SK-N-SH (cell line): Measurements from ENCODE around the gene ZBTB38. TPM values are rescaled to one million over a fixed set of nuclear protein-coding genes. Genes with fewer than 3 reads are reported as not detected.

Source experiments
- CTCF ChIA-PET: fragments of 300-600, 350-600 bp; formaldehyde crosslinking; extraction: SDS; loops from one replicate; lab custom pipeline; 2021; lab: Yijun Ruan, JAX
- POLR2A ChIA-PET: fragments of 350-600 bp; sonication (Branson Sonifier 250); formaldehyde crosslinking; extraction: SDS; loops from one replicate; lab custom pipeline; 2020; ENCODE audit warnings: antibody characterized with exemption, inconsistent platforms; lab: Yijun Ruan, JAX
- DNase-seq: peaks from one replicate; pipeline ENCODE4 v3.0.0; 2012
- H2AFZ ChIP-seq: fragments of 200-600 bp; sonication (generic); 2 replicates; pipeline ENCODE4 v1.8.1; 2016; ENCODE audit warnings: antibody characterized with exemption, mild to moderate bottlenecking, low read depth
- H3F3A ChIP-seq: fragments of 200-600 bp; sonication (generic); replicated peaks from 2 replicates; pipeline ENCODE3; 2016; ENCODE audit warnings: antibody characterized with exemption, mild to moderate bottlenecking; ENCODE audit not compliant: insufficient read depth
- H3K27ac ChIP-seq, 2 experiments: fragments of 200-500 bp in 1 of 2; fragments of 200-600 bp in 1 of 2; sonication (Bioruptor generic) in 1 of 2; sonication (generic), shearing (Covaris generic) in 1 of 2; 2 replicates each; pipeline versions ENCODE4 v1.5.1 to v1.6.1; 2014 to 2016; ENCODE audit warnings: low read depth in 2 of 2, inconsistent platforms in 1 of 2, low read length in 1 of 2, mild to moderate bottlenecking in 1 of 2, mixed read lengths in 1 of 2
- H3K27me3 ChIP-seq: fragments of 200-600 bp; sonication (generic), shearing (Covaris generic); 2 replicates; pipeline ENCODE4 v1.6.1; 2016; ENCODE audit warnings: mixed run types; ENCODE audit not compliant: insufficient read depth
- H3K36me3 ChIP-seq, 2 experiments: fragments of 200-500 bp in 1 of 2; fragments of 200-600 bp in 1 of 2; sonication (Bioruptor generic) in 1 of 2; sonication (generic) in 1 of 2; replicated peaks in 1 of 2; 2 replicates each; pipeline versions ENCODE3 to v1.5.1; 2014 to 2016; ENCODE audit warnings: low read length in 1 of 2, mild to moderate bottlenecking in 1 of 2; ENCODE audit not compliant: insufficient read depth in 2 of 2, control insufficient read depth in 1 of 2
- H3K4me1 ChIP-seq, 2 experiments: fragments of 200-500 bp in 1 of 2; fragments of 200-600 bp in 1 of 2; sonication (Bioruptor generic) in 1 of 2; sonication (generic), shearing (Covaris generic) in 1 of 2; 2 replicates each; pipeline versions ENCODE4 v1.5.1 to v1.6.1; 2014 to 2016; ENCODE audit warnings: low read depth in 1 of 2, low read length in 1 of 2, mixed run types in 1 of 2; ENCODE audit not compliant: insufficient read depth in 2 of 2, control insufficient read depth in 1 of 2
- H3K4me2 ChIP-seq: fragments of 200-600 bp; sonication (generic), shearing (Covaris generic); 2 replicates; pipeline ENCODE4 v1.6.1; 2017; ENCODE audit warnings: mixed run types
- H3K4me3 ChIP-seq, 2 experiments: fragments of 200-500 bp in 1 of 2; fragments of 200-600 bp in 1 of 2; sonication (Bioruptor generic) in 1 of 2; sonication (generic), shearing (Covaris generic) in 1 of 2; 2 replicates each; pipeline versions ENCODE4 v1.5.1 to v1.8.1; 2014 to 2016; ENCODE audit warnings: low read depth in 2 of 2, inconsistent platforms in 1 of 2, low read length in 1 of 2, mild to moderate bottlenecking in 1 of 2, mixed read lengths in 1 of 2, moderate library complexity in 1 of 2
- H3K79me2 ChIP-seq: fragments of 200-600 bp; sonication (generic); 2 replicates; pipeline ENCODE4 v1.8.1; 2017; ENCODE audit warnings: mild to moderate bottlenecking; ENCODE audit not compliant: insufficient read depth
- H3K9ac ChIP-seq: fragments of 200-600 bp; sonication (generic); 2 replicates; pipeline ENCODE4 v1.6.1; 2017; ENCODE audit warnings: mixed run types
- H3K9me2 ChIP-seq: fragments of 200-600 bp; sonication (generic); 2 replicates; pipeline ENCODE4 v1.6.1; 2017; ENCODE audit warnings: mixed run types
- H3K9me3 ChIP-seq: fragments of 200-600 bp; sonication (generic); 2 replicates; pipeline ENCODE4 v1.6.1; 2017; ENCODE audit warnings: mixed run types, mild to moderate bottlenecking, moderate library complexity
- H4K20me1 ChIP-seq: fragments of 200-600 bp; sonication (generic); 2 replicates; pipeline ENCODE4 v1.6.1; 2017; ENCODE audit warnings: mild to moderate bottlenecking, mixed run types; ENCODE audit not compliant: insufficient read depth
- CHD2 ChIP-seq: fragments of 150-350 bp; IDR thresholded peaks from 2 replicates; pipeline ENCODE4 v1.6.1; 2018; ENCODE audit warnings: low read length; ENCODE audit not compliant: partially characterized antibody
- ELF1 ChIP-seq: IDR thresholded peaks from 2 replicates; pipeline ENCODE4 v1.4.0; 2012
- EP300 ChIP-seq, 2 experiments: IDR thresholded peaks; 2 replicates each; pipeline versions ENCODE4 v1.4.0 to v1.6.1; 2012; ENCODE audit warnings: borderline replicate concordance in 1 of 2, low read depth in 1 of 2, low read length in 1 of 2
- FOXM1 ChIP-seq: IDR thresholded peaks from 2 replicates; pipeline ENCODE4 v1.4.0; 2012; ENCODE audit warnings: low read depth, mild to moderate bottlenecking
- GABPA ChIP-seq: IDR thresholded peaks from 2 replicates; pipeline ENCODE4 v1.4.0; 2012; ENCODE audit warnings: low read depth, mild to moderate bottlenecking
- GATA2 ChIP-seq: sonication (generic); formaldehyde crosslinking; IDR thresholded peaks from 2 replicates; pipeline ENCODE4 v1.5.0; 2020; ENCODE audit warnings: mild to moderate bottlenecking, missing genetic modification reagents
- IRF3 ChIP-seq: fragments of 150-350 bp; IDR thresholded peaks from 2 replicates; pipeline ENCODE4 v1.6.1; 2016; ENCODE audit warnings: mild to moderate bottlenecking, low read depth, low read length
- MXI1 ChIP-seq: IDR thresholded peaks from 2 replicates; pipeline ENCODE4 v1.6.1; 2012; ENCODE audit warnings: mild to moderate bottlenecking, low read depth, low read length, improper control_type of control experiment
- NRF1 ChIP-seq: IDR thresholded peaks from 2 replicates; pipeline ENCODE4 v1.6.1; 2012; ENCODE audit warnings: low read depth, mild to moderate bottlenecking, low read length
- POLR2AphosphoS5 ChIP-seq: IDR thresholded peaks from 2 replicates; pipeline ENCODE4 v1.6.1; 2012; ENCODE audit warnings: low read depth, low read length
- RAD21 ChIP-seq: IDR thresholded peaks from 2 replicates; pipeline ENCODE4 v1.6.1; 2012; ENCODE audit warnings: mild to moderate bottlenecking, low read length
- RXRA ChIP-seq: IDR thresholded peaks from 2 replicates; pipeline ENCODE4 v1.4.0; 2012; ENCODE audit warnings: low read depth, mild to moderate bottlenecking, borderline replicate concordance
- TCF12 ChIP-seq: IDR thresholded peaks from 2 replicates; pipeline ENCODE4 v1.4.0; 2012
- TEAD4 ChIP-seq: IDR thresholded peaks from 2 replicates; pipeline ENCODE4 v1.4.0; 2012; ENCODE audit warnings: mild to moderate bottlenecking, borderline replicate concordance; ENCODE audit not compliant: insufficient read depth
- ZBTB33 ChIP-seq: IDR thresholded peaks from 2 replicates; pipeline ENCODE4 v1.4.0; 2012; ENCODE audit warnings: low read depth, borderline replicate concordance
- WGBS: methylation state at CpG from one replicate; pipeline ENCODE4 v1.1.6; 2017; ENCODE audit warnings: low lambda C conversion rate; 5-methylcytosine and 5-hydroxymethylcytosine counted together
- polyA plus RNA-seq, 3 experiments: library from polyadenylated mRNA; depleted of rRNA; stranded (reverse); fragments of >200 nt; gene quantifications; 2 replicates each; pipeline ENCODE4 v1.2.3, GENCODE V29; 2012
- TF ChIP-seq, protein P1 (sequence below): IDR thresholded peaks from 2 replicates; pipeline ENCODE4 v1.6.1; 2012; ENCODE audit warnings: mild to moderate bottlenecking, low read depth, low read length, moderate library complexity
- TF ChIP-seq, protein P2 (sequence below): IDR thresholded peaks from 2 replicates; pipeline ENCODE4 v1.4.0; 2012; ENCODE audit warnings: low read depth, borderline replicate concordance
- TF ChIP-seq, protein P3 (sequence below): fragments of 150-350 bp; IDR thresholded peaks from 2 replicates; pipeline ENCODE4 v1.6.1; 2017; ENCODE audit warnings: antibody characterized with exemption, low read length, low read depth, borderline replicate concordance

ZBTB38 gene
- polyA plus RNA-seq, 1 of the 3 experiments (the other 2 are of a cell fraction) = 10.1 TPM

GRCh38 chr3:141415953-141416352 lies 47.6 kb downstream of the ZBTB38 start:
- H3K9me3 ChIP-seq = no peaks in the 10 kb centered on the region
- peaks cover 16% of the 10 kb centered on the region for H3F3A ChIP-seq
- no peak for TF ChIP-seq NRF1
- TF ChIP-seq TCF12 = no peak
- no peak for TF ChIP-seq IRF3
- TF ChIP-seq, protein P1, sequence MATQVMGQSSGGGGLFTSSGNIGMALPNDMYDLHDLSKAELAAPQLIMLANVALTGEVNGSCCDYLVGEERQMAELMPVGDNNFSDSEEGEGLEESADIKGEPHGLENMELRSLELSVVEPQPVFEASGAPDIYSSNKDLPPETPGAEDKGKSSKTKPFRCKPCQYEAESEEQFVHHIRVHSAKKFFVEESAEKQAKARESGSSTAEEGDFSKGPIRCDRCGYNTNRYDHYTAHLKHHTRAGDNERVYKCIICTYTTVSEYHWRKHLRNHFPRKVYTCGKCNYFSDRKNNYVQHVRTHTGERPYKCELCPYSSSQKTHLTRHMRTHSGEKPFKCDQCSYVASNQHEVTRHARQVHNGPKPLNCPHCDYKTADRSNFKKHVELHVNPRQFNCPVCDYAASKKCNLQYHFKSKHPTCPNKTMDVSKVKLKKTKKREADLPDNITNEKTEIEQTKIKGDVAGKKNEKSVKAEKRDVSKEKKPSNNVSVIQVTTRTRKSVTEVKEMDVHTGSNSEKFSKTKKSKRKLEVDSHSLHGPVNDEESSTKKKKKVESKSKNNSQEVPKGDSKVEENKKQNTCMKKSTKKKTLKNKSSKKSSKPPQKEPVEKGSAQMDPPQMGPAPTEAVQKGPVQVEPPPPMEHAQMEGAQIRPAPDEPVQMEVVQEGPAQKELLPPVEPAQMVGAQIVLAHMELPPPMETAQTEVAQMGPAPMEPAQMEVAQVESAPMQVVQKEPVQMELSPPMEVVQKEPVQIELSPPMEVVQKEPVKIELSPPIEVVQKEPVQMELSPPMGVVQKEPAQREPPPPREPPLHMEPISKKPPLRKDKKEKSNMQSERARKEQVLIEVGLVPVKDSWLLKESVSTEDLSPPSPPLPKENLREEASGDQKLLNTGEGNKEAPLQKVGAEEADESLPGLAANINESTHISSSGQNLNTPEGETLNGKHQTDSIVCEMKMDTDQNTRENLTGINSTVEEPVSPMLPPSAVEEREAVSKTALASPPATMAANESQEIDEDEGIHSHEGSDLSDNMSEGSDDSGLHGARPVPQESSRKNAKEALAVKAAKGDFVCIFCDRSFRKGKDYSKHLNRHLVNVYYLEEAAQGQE = no peak
- no peak for TF ChIP-seq FOXM1
- no peak for TF ChIP-seq POLR2AphosphoS5
- no peak for TF ChIP-seq ELF1
- TF ChIP-seq, protein P2, sequence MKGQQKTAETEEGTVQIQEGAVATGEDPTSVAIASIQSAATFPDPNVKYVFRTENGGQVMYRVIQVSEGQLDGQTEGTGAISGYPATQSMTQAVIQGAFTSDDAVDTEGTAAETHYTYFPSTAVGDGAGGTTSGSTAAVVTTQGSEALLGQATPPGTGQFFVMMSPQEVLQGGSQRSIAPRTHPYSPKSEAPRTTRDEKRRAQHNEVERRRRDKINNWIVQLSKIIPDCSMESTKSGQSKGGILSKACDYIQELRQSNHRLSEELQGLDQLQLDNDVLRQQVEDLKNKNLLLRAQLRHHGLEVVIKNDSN = no peak
- TF ChIP-seq MXI1 = no peak
- TF ChIP-seq RXRA = no peak
- no peak for TF ChIP-seq CHD2
- TF ChIP-seq GABPA = no peak
- no peak for TF ChIP-seq EP300 (IDR thresholded peaks at IDR 0.05; ENCODE audit: borderline replicate concordance in 1 of 2, low read depth in 1 of 2, low read length in 1 of 2)
- TF ChIP-seq, protein P3, sequence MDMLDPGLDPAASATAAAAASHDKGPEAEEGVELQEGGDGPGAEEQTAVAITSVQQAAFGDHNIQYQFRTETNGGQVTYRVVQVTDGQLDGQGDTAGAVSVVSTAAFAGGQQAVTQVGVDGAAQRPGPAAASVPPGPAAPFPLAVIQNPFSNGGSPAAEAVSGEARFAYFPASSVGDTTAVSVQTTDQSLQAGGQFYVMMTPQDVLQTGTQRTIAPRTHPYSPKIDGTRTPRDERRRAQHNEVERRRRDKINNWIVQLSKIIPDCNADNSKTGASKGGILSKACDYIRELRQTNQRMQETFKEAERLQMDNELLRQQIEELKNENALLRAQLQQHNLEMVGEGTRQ = no peak
- no peak for TF ChIP-seq ZBTB33
- no peak for TF ChIP-seq RAD21
- no peak for TF ChIP-seq GATA2 (CRISPR knock-in tag)
- TF ChIP-seq TEAD4 = no peak
- ChIA-PET POLR2A (no interaction called here), CTCF (interaction anchor here (1.2 to 3.6 kb wide), 3 partner anchors 25 to 55 kb away, joined by 3 to 9 read pairs (median 4); no protein-coding TSS in a partner anchor)
- H3K4me3 ChIP-seq = no peak overlapping the region
- H2AFZ ChIP-seq = no peak overlapping the region
- H3K4me1 ChIP-seq = peaks cover 31 to 39% of the 10 kb centered on the region in 2 experiments
- no peaks in the 10 kb centered on the region for H3K9me2 ChIP-seq
- no peak overlapping the region; the same call in 1 of the 2 replicates for H3K9ac ChIP-seq
- H3K79me2 ChIP-seq = peaks cover 57% of the 10 kb centered on the region
- H3K4me2 ChIP-seq = no peak overlapping the region
- peak overlapping the region; percentile 63 to 78 for H3K27ac ChIP-seq
- 62% methylated on average over 3 of the region's 3 CpGs for WGBS
- DNase-seq = no peak
- no peaks in the 10 kb centered on the region for H4K20me1 ChIP-seq
- peaks cover 28 to 49% of the 10 kb centered on the region in 2 experiments for H3K36me3 ChIP-seq
- H3K27me3 ChIP-seq = no peaks in the 10 kb centered on the region
